Measurements from ENCODE around the gene SPSB2. TPM values are rescaled to one million over a fixed set of nuclear protein-coding genes. Genes with fewer than 3 reads are reported as not detected.
"Not testable (repeated sequence)": the region's sequence is repeated elsewhere in the genome, so short reads cannot be mapped to it uniquely, and the experiment has no call there.

Gene SPSB2
- total RNA-seq, 1 donor: 11.9 TPM

- Histone ChIP-seq H3K36me3 (ENCODE audit: insufficient read depth, low read length) (no peaks in the 10 kb centered on the region), H3K27ac (ENCODE audit: low read depth, low read length) (no peak overlapping the region), H3K4me2 (ENCODE audit: insufficient read depth, low read length) (no peak overlapping the region), H3K9me3 (ENCODE audit: low read depth, low read length) (no peaks in the 10 kb centered on the region), H3K79me2 (ENCODE audit: insufficient read depth, low read length) (no peaks in the 10 kb centered on the region), H2AFZ (ENCODE audit: low read length) (no peak overlapping the region), H3K4me1 (ENCODE audit: insufficient read depth, low read length) (peaks cover 3% of the 10 kb centered on the region), H3K27me3 (ENCODE audit: insufficient read depth, low read length) (no peaks in the 10 kb centered on the region), H4K20me1 (ENCODE audit: insufficient read depth, low read length) (no peaks in the 10 kb centered on the region), H3K4me3 (ENCODE audit: insufficient read depth, low read length) (no peak overlapping the region)
- TF ChIP-seq CTCF (IDR thresholded peaks at IDR 0.05; ENCODE audit: extremely low read depth, low read depth, low read length): no peak
- DNase-seq (ENCODE audit: insufficient read length, low spot score, missing footprints): no peak
Measured at GRCh38 chr12:6899427-6899826, 26.3 kb upstream of the SPSB2 start.

- Histone ChIP-seq H3K36me3 (ENCODE audit: insufficient read depth, low read length) (no peaks in the 10 kb centered on the region), H4K20me1 (ENCODE audit: insufficient read depth, low read length) (no peaks in the 10 kb centered on the region), H2AFZ (ENCODE audit: low read length) (no peak overlapping the region), H3K9me3 (ENCODE audit: low read depth, low read length) (no peaks in the 10 kb centered on the region), H3K27ac (ENCODE audit: low read depth, low read length) (no peak overlapping the region), H3K4me3 (ENCODE audit: insufficient read depth, low read length) (no peak overlapping the region), H3K79me2 (ENCODE audit: insufficient read depth, low read length) (no peaks in the 10 kb centered on the region), H3K4me2 (ENCODE audit: insufficient read depth, low read length) (no peak overlapping the region), H3K27me3 (ENCODE audit: insufficient read depth, low read length) (no peaks in the 10 kb centered on the region), H3K4me1 (ENCODE audit: insufficient read depth, low read length) (peaks cover 3% of the 10 kb centered on the region)
- TF ChIP-seq CTCF (IDR thresholded peaks at IDR 0.05; ENCODE audit: extremely low read depth, low read depth, low read length): no peak
- no peak for DNase-seq (ENCODE audit: insufficient read length, low spot score, missing footprints)
Measured at GRCh38 chr12:6896846-6897435, 23.8 kb upstream of the SPSB2 start.

- Histone ChIP-seq H3K36me3 (ENCODE audit: insufficient read depth, low read length) (no peaks in the 10 kb centered on the region), H2AFZ (ENCODE audit: low read length) (no peak overlapping the region), H3K4me2 (ENCODE audit: insufficient read depth, low read length) (no peak overlapping the region), H4K20me1 (ENCODE audit: insufficient read depth, low read length) (no peaks in the 10 kb centered on the region), H3K9me3 (ENCODE audit: low read depth, low read length) (no peaks in the 10 kb centered on the region), H3K27ac (ENCODE audit: low read depth, low read length) (no peak overlapping the region), H3K27me3 (ENCODE audit: insufficient read depth, low read length) (no peaks in the 10 kb centered on the region), H3K4me3 (ENCODE audit: insufficient read depth, low read length) (no peak overlapping the region), H3K4me1 (ENCODE audit: insufficient read depth, low read length) (peaks cover 11% of the 10 kb centered on the region), H3K79me2 (ENCODE audit: insufficient read depth, low read length) (no peaks in the 10 kb centered on the region)
- DNase-seq (ENCODE audit: insufficient read length, low spot score, missing footprints): no peak
- no peak for TF ChIP-seq CTCF (IDR thresholded peaks at IDR 0.05; ENCODE audit: extremely low read depth, low read depth, low read length)
Measured at GRCh38 chr12:6894321-6894720, 21.2 kb upstream of the SPSB2 start.

GRCh38 chr12:6892683-6893082 lies 19.6 kb upstream of the SPSB2 start:
- not testable (repeated sequence) for H3K4me2 ChIP-seq (ENCODE audit: insufficient read depth, low read length); H3K4me3 ChIP-seq (ENCODE audit: insufficient read depth, low read length); H4K20me1 ChIP-seq (ENCODE audit: insufficient read depth, low read length); H3K9me3 ChIP-seq (ENCODE audit: low read depth, low read length); H3K79me2 ChIP-seq (ENCODE audit: insufficient read depth, low read length); H3K27me3 ChIP-seq (ENCODE audit: insufficient read depth, low read length); H2AFZ ChIP-seq (ENCODE audit: low read length); H3K27ac ChIP-seq (ENCODE audit: low read depth, low read length); DNase-seq (ENCODE audit: insufficient read length, low spot score, missing footprints); H3K36me3 ChIP-seq (ENCODE audit: insufficient read depth, low read length)
- H3K4me1 ChIP-seq (ENCODE audit: insufficient read depth, low read length): peaks cover 11% of the 10 kb centered on the region

All from osteoblast (primary cell).